GM13977 (cell line): ENCODE measurements around the gene TEN1.
A peak's percentile ranks its signal among the peaks of the same experiment; 100 is the strongest.

Experiments
- DNase-seq: peaks from one replicate; pipeline ENCODE4 v3.0.0; 2012; ENCODE audit warnings: low spot score
- in situ Hi-C: fragments of 300-500 bp; cut with MboI; formaldehyde crosslinking; loops from one replicate; pipeline ENCODE4 v1.12.0; 2022; ENCODE audit warnings: low sequenced_read_pairs, low pct_unique_long_range_greater_than_20kb, mixed read lengths, inconsistent platforms; ENCODE audit not compliant: unreplicated experiment
- TF ChIP-seq, protein P1 (sequence below): IDR thresholded peaks from 2 replicates; pipeline ENCODE4 v1.5.1; 2012; ENCODE audit warnings: mild to moderate bottlenecking, control low read depth; ENCODE audit not compliant: insufficient read depth; ENCODE audit errors: extremely low read depth, missing control alignments

Gene TEN1

DNA sequence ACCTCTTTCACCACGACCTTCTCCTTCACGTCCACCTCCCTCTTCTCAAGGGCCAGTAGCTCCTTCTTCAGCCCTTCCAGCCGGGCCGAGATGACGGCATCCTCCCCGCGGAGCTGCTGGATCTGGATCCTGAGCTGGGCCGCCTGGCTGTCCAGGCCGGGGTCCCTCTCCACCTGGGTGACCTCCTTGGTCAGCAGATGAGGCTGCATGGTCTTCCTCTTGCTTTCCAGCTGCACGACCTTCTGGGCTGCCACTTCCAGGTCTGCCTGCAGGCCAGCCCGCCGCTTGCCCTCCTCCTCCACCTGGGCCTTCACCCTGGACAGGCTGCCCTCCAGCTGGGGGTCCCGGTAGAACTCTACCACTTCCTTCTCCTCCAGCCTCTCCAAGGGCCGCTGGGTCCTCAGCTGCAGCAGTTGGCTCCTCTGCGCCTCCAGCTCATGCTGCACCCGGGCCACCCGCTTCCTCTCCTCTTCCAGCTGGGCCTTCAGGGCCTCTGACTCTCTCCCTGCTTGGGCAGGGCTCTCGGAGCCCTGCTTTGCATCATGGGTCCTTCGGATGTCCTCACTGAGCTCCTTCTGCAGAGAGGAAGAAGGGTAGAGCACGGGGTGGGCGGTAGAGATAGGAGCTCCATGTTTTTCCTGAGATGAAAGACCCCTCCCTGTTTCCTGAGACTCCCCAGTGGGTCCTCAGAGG is 31.1 kb downstream of the TEN1 start:
- in situ Hi-C loops: loop anchor here (10.0 kb wide), 2 partner anchors 105 to 285 kb away; partner anchors contain the start of gene MRPL38
- TF ChIP-seq, protein P1, sequence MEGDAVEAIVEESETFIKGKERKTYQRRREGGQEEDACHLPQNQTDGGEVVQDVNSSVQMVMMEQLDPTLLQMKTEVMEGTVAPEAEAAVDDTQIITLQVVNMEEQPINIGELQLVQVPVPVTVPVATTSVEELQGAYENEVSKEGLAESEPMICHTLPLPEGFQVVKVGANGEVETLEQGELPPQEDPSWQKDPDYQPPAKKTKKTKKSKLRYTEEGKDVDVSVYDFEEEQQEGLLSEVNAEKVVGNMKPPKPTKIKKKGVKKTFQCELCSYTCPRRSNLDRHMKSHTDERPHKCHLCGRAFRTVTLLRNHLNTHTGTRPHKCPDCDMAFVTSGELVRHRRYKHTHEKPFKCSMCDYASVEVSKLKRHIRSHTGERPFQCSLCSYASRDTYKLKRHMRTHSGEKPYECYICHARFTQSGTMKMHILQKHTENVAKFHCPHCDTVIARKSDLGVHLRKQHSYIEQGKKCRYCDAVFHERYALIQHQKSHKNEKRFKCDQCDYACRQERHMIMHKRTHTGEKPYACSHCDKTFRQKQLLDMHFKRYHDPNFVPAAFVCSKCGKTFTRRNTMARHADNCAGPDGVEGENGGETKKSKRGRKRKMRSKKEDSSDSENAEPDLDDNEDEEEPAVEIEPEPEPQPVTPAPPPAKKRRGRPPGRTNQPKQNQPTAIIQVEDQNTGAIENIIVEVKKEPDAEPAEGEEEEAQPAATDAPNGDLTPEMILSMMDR: no peak
- no peak for DNase-seq

DNA sequence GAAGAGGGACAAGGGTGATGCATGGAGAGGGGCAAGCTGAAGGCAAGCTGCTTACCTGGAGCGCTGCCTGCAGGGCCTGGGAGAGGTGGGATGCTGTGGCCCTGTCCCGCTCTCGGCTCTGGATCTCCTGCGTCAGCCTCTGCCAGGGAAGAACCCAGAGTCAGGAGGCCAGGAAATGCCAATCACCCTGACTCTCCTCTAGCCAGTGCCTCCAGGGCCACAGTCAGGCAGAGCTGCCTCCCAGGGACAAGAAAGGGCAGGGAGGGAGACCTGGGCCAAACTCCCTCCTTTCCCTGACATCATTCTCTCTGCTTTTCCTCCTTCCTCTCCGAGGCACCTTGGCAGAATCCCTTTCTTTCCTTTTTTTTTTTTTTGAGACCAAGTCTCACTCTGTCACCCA is 32.9 kb downstream of the TEN1 start:
- in situ Hi-C loops: loop anchor here (10.0 kb wide), 1 partner anchor 283 kb away; no protein-coding TSS in a partner anchor

GRCh38 chr17:76013377-76013932 is 34.4 kb downstream of the TEN1 start:
- no peak for DNase-seq
- TF ChIP-seq, protein P1: no peak
- in situ Hi-C loops: loop anchor here (10.0 kb wide), 1 partner anchor 281 kb away; no protein-coding TSS in a partner anchor

More for the DNA sequence above, 32.9 kb downstream of the TEN1 start:
- TF ChIP-seq, protein P1: no peak
- no peak for DNase-seq

DNA sequence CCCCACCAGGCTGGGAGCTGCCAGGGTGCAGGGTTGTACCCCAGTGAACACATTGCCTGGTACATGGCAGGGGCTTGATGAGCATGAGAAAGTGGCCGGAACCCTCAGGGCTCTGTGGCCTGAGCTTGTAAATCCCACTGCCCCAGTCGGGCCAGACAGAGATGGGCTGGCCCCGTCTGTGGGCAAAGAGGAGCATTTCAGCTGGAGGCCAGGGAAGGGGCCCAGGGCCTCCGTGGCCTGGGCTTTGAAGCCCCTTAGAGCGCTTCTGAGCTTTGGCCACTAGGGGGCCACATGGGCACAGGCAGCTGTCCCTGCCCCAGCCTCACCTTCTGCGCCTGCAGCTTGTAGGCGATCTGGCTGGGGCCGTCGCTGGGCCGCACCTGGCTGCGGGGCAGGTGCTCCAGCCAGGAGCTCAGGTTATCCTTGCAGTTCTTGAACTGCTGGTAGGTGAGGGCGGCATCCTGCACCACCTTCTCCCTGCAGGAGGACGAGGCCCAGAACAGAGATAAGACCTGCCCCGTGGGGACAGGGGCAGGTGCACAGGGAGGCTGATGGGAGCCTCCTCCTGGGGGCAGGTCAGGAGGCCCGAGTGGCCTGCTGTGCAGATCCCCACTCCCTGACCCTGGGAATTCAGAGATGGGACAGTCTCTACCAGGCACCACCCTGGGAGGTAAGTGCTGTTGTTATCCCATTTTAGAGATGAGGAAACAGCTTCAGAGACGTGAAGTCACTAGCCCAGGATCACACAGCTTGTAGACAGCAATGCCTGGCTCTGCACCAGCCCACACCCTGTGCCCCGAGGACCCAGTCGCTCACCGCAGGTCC is 35.3 kb downstream of the TEN1 start:
- in situ Hi-C loops: loop anchor here (10.0 kb wide), 1 partner anchor 280 kb away; no protein-coding TSS in a partner anchor
- peak; percentile 94 for DNase-seq
- TF ChIP-seq, protein P1: peak; percentile 99

DNA sequence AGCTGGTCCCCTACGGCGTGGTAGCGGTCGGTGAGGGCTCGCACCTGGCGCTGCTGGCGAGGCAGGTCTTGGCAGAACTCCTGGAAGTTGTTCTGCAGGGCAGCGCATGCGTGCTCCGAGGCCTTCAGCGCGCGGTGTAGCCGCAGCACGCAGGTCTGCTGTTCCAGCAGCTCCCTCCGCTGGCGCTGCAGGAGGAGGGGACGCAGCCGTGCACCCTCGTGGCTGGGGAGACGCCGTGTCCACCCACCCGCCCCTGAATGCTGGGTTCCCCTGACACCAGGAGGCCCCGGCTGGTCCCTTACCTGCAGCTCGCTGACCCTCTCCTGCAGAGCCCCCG is 35.9 kb downstream of the TEN1 start:
- TF ChIP-seq, protein P1: no peak
- in situ Hi-C loops: loop anchor here (10.0 kb wide), 1 partner anchor 280 kb away; no protein-coding TSS in a partner anchor
- DNase-seq: no peak
